AG08395 (cell line): ENCODE measurements around the gene ABCD1.
"Not testable (repeated sequence)": the region's sequence is repeated elsewhere in the genome, so short reads cannot be mapped to it uniquely, and the experiment has no call there.

Experiments
- DNase-seq: peaks from one replicate; pipeline ENCODE4 v3.0.0; 2012; ENCODE audit warnings: mixed read lengths, low spot score

ABCD1 gene

DNA sequence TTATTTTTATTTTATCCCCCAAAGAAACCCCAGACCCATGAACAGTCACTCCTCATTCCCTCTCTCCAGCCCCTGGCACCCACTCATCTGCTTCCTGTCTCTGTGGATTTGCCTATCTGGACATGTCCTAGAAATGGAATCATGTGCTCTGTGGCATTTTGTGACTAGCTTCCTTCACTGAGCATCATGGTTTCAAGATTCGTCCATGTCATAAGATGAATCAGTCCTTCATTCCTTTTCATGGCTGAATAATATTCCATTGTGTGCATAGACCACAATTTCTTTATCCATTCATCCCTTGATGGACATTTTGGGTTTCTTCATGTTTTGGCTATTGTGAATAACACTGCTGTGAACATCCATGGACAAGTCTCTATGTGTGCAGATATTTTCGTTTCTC lies 10.2 kb downstream of the ABCD1 start:
- DNase-seq, result no peak

- no peak for DNase-seq
These were observed 10.6 kb downstream of the ABCD1 start for GRCh38 chrX:153735274-153735673.

GRCh38 chrX:153736071-153736820 lies 11.6 kb downstream of the ABCD1 start:
- DNase-seq, result no peak

DNA sequence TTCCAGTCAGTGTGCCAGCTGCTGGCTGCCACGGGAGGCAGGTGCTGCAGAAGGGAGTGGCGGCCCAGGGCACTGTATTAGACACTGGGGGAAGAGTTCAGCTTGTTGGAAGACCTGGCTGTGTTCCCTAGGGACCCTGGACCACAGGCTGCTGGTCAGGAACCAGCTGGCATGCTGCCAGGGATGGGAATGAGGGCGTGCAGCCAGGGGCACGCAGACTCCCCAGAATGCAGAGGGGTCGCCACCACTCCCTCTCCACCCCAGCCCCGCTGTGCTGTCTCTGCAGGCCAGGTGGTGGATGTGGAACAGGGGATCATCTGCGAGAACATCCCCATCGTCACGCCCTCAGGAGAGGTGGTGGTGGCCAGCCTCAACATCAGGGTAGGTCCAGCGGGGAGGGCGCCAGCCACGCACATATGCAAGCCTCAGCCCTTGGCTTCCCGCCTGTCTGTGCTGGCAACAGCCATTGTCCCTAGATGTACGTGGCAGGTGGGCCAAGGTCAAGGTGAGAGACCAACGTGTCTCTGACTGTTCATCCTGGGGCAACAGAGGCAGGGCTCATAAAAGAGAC lies 12.3 kb downstream of the ABCD1 start:
- no peak for DNase-seq

- no peak for DNase-seq
These were observed 13.5 kb downstream of the ABCD1 start for GRCh38 chrX:153738056-153738605.

- no peak for DNase-seq
These were observed 15.3 kb downstream of the ABCD1 start for GRCh38 chrX:153739754-153740486.

GRCh38 chrX:153740631-153741222 lies 16.1 kb downstream of the ABCD1 start:
- DNase-seq, result no peak

GRCh38 chrX:153741446-153741845 lies 16.8 kb downstream of the ABCD1 start:
- DNase-seq, result no peak

GRCh38 chrX:153742111-153742510 lies 17.5 kb downstream of the ABCD1 start:
- not testable (repeated sequence) for DNase-seq

GRCh38 chrX:153742796-153743467 lies 18.3 kb downstream of the ABCD1 start:
- not testable (repeated sequence) for DNase-seq

DNA sequence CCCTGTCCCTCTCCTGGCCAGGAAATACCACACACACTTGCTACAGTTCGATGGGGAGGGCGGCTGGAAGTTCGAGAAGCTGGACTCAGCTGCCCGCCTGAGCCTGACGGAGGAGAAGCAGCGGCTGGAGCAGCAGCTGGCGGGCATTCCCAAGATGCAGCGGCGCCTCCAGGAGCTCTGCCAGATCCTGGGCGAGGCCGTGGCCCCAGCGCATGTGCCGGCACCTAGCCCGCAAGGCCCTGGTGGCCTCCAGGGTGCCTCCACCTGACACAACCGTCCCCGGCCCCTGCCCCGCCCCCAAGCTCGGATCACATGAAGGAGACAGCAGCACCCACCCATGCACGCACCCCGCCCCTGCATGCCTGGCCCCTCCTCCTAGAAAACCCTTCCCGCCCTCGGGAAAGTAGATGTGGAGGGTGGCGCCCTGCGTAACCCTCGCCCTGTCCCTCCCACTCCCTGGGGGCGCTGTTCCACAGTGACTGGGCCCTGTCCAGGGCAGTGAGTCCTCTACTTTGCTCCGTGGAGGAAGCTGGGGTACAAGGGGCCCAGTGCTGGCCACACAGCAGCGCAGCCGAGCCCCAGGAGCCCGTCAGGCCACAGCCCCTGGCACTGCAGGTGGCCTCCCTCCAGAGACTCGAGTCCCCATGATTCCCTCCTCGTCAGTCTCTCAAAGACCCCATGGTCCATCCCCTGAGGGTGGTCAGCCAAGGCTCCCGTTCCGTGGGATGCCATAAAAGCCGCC lies 19.0 kb downstream of the ABCD1 start:
- DNase-seq, result not testable (repeated sequence)

DNA sequence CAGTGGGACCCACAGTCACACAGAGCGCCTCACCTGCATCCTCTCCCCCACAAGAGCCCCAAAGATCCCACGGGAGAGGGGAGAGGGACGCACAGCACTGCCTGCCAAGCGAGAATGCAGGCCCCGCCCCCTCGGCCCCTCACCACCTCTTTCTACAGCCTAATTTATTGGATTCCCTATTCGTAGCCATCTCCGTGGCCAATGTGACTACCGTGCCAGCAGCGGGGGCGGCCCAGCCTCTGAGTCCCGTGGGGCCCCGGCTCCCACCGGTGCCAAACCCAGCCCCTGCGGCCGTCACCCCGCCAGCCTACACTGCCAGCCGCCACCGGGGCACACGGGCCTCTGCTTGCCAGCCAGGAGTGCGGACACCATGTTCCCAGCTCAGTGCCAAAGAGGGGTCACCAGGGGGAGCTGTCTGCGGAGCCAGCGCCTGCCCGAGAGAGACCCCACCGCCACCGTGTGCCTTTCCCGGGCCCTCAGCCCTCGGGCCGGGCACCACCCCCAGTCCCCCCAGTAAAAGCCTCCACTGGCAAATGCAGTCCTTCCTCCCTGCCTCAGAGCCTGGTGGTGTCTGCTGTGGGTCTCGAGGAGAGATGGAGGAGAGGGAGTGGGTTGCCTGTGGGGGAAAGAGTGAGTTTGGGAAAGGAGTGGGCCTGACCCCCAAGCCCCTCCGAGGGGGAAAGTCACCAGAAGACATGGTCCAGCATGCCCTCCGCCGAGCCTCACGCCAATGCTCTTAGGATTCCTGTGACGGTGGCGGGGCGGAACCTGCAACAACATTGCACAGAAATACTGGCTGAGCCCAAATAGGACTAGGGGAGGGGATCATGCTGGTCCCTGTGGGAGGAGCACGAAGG lies 19.8 kb downstream of the ABCD1 start:
- DNase-seq, result no peak

DNA sequence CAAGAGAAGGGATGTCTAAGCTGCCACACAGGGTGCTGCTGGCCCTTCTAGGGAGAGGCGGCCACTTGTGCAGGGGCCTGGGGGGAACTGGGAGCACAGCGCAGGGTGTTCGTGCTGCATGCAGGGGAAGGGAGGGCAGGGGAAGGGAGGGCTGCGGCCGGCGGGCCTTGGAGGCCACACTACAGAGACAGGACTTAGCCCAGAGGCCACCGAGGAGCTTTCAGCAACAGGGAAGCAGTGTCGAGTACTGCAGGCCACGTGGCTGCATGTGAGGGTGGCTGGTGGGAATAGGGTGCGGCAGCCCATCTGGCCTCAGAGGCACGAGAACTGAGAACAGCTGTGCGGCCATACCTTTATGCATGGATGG lies 20.4 kb downstream of the ABCD1 start:
- DNase-seq, result not testable (repeated sequence)

DNA sequence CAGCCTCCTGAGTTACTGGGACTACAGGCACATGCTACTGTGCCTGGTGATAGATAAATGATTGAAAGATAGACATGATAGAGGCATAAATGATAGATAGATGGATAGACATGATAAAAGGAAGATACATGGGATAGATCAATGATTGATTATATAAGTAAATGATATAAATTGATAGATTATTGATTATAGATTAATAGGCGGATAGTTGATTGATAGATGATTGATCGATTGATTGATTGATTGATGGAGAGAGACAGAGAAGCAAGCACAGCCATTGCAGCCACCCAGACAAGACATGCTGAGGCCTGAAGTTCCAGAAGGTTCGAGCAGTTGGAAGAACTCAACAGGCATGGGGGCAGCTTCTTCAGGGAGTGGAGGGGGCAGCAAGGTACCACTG lies 21.7 kb downstream of the ABCD1 start:
- DNase-seq, result no peak

- not testable (repeated sequence) for DNase-seq
These were observed 22.3 kb downstream of the ABCD1 start for GRCh38 chrX:153746991-153747390.

DNA sequence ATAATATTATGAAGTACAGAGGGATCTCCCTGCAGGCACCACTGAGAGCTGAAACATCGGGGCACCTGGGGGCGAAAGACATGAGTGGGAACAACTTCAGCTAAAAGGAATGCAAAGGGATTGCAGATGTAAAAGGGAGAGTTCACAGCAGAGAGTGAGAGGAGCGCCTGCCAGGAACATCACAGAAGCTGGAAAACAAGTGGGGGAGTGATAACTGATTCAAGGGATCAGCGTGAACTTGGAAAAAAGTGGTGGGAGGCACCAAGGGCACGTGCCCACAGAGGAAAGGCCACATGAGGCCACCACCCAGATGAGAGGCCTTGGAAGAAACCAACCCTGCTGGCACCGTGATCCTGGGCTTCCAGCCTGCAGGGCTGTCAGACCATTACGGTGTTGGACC lies 24.4 kb downstream of the ABCD1 start:
- not testable (repeated sequence) for DNase-seq

- DNase-seq, result no peak
These were observed 25.6 kb downstream of the ABCD1 start for GRCh38 chrX:153750127-153750774.

DNA sequence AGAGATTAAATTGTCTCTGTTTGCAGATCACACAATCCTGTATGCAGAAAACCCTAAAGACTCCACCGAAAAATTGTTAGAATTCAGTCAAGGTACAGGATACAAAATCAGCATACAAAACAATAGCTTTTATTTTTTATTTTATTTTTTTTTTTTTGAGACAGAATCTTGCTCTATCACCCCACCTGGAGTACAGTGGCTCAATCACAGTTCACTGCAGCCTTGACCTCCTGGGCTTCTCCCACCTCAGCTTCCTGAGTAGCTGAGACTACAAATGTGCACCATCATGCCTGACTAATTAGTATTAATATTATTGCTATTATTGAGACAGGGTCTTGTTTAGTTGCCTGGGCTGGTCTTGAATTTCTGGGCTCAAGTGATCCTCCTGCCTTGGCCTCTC lies 30.5 kb downstream of the ABCD1 start:
- DNase-seq, result no peak

- DNase-seq, result no peak
These were observed 37.2 kb downstream of the ABCD1 start for GRCh38 chrX:153761863-153762262.
